Activated CD4-positive, alpha-beta T cell treated with anti-CD3 and anti-CD28 coated beads for 1 hour (primary cell): ENCODE results near the gene ZNF541.
"Not testable (repeated sequence)": the region's sequence is repeated elsewhere in the genome, so short reads cannot be mapped to it uniquely, and the experiment has no call there.

Experiments
- DNase-seq: peaks from one replicate; pipeline ENCODE4 v3.0.0-alpha.2; 2020

The ZNF541 gene

DNA sequence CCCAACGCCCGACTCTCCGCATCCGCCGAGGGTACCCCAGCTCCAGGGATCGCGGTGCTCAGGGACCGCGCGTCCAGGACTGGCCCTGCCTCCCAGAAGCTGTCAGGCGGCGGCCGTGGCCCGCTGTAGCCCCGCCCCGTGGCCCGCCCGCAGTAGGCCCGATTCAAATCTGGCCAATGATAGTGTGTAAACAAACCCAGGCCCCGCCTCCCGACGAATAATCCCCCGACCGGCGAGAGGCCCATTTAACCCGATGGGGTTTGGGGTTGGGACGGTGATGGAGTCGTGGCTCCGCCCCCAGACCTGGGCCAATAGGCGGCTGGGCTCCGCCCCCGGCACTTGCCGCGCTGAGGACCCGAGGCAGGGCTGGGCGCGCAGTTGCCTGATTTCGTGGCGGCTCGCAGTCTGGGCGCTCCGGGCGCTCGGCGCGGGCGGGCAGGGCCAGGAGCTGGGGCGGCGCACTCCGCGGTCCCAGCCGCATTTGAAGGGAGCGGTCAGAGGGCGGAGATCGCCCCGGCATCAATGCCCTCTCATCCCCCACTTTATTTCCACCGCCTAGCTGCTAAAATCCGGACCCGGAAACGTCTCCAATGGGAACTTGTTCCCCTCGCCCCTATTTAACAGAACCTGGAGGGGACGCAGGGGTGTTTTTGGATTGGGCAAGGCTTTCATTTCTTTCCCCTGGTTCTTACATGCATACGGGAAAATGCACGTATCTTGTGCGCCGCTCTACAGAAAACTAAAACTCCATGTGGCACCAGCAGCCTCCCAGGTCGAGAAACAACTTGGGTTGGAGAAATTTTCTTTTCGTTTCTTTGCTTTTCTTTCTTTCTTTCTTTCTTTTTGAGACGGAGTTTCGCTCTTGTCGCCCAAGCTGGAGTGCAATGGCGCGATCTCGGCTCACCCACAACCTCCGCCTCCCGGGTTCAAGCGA lies 27.6 kb upstream of the ZNF541 start:
- peak; percentile 99 for DNase-seq

DNA sequence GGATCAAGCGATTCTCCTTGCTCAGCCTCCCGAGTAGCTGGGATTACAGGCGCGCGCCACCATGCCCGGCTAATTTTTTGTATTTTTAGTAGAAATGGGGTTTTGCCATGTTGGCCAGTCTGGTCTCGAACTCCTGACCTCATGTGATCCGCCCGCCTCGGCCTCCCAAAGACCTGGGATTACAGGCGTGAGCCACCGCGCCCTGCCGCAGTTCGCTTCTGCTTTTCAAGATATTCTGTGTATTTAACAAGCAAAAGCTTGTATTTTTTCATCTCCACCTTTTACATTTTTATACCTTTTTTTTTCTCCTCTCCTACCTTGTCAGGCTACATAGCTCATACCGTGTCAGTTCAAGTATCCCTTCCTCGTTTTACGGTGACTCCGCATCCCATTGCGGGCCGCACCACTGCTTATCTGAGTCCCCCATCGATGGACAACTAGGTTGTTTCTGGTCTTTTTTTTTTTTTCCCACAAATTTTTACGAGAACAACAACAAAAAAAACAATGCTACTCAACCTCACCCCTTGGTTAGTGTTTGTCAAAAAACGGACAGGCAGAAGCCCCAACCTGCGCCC lies 26.8 kb upstream of the ZNF541 start:
- not testable (repeated sequence) for DNase-seq

- no peak for DNase-seq
Observed at GRCh38 chr19:47598407-47599349, 25.7 kb upstream of the ZNF541 start.

- DNase-seq = no peak
Observed at GRCh38 chr19:47595944-47596343, 23.0 kb upstream of the ZNF541 start.

DNA sequence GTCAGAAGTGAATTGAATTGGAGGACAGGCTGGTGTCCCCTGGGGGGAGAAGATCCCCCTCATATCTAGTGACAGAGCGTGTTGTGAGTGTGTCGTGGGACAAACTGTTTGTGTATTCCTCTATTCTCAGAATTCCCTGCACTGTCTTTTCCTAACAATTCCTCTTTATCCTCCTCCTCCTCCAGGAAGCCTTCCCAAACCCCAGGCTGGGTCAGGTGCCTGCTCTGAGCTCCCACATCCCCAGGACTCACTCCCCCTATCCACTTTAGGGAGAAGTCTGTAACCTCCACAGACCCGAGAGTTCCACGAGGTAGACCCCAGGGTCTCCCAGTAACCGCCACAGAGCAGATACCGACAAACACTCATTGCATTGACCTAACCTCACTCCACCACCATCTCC lies 20.9 kb upstream of the ZNF541 start:
- DNase-seq = no peak

- DNase-seq = no peak
Observed at GRCh38 chr19:47589824-47590223, 16.9 kb upstream of the ZNF541 start.

DNA sequence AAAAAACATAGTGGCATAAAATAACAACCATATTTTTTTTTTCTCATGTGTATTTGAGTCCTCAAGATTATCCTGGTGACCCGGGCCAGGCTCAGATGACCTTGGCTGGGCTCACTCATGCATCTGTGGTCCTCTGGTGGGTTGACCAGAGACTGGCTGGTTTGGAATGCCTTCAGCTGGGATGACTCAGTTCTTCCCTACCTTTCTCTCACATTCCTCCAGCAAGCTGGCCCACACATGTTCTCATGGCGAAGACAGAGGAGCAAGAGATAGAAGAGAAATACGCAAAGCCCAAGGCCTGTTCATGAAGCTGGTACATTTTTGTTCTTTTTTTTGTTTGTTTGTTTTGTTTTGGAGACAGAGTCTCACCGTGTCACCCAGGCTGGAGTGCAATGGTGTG lies 14.3 kb upstream of the ZNF541 start:
- DNase-seq = no peak

DNA sequence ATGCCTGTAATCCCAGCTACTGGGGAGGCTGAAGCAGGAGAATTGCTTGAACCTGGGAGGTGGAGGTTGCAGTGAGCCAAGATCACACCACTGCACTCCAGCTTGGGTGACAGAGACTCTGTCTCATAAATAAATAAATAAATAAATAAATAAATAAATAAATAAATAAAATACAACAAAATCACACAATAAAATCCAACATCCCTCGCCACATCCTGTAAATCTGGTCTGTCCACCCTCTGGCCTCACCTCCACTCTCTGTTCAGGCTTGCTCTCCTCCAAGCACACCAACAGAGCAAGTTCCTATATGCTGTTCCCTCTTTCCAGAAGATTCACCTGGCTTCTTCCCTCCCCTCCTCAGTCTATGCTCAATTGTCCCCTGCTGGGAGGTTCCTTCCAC lies 10.2 kb upstream of the ZNF541 start:
- not testable (repeated sequence) for DNase-seq

DNA sequence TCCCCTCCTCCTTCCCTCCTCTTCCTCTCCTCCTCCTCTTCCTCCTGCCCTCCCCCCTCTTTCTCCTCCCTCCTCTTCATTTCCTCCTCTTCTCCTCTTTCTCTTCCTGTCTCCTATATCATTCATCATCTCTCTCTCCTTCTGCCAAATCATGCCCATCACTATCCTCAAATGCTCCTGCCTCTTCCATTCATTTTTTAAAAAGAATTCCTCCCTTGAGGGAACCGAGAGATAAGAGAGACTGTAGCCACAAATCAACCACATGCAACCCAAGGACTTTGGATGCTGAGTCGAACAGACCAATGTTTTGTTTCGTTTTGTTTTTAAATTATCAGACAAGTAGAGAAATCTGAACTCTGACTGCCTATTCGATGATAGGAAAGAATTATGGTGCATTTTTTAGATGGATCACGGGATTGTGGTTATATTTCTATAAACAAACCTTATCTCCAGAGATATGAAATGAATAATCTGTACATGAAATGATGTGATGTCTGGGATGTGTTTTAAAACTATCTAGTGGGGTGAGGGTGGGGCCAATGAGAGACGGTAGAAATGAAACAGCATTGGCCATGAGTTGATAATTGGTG lies 9.5 kb upstream of the ZNF541 start:
- DNase-seq = no peak

- DNase-seq = no peak
Observed at GRCh38 chr19:47581605-47582319, 8.8 kb upstream of the ZNF541 start.

- DNase-seq = no peak
Observed at GRCh38 chr19:47580397-47580796, 7.4 kb upstream of the ZNF541 start.

- no peak for DNase-seq
Observed at GRCh38 chr19:47572635-47573034, 313 bp downstream of the ZNF541 start.

DNA sequence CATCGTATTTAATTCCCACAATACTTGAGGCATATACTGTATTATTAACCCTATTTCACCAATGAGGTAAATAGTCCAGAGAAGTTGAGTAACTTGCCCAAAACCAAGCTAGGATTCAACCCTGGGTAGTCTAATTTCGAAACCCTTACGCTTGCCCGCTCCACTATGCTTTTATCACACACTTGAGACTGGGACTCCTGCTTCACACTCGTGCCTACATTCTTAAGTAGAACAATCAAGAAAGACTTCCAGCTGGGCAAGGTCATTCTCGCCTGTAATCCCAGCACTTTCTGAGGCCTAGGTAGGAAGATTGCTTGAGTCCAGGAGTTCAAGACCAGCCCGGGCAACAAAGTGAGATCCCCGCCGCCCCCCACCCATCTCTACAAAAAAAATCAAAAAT lies 3.6 kb downstream of the ZNF541 start:
- no peak for DNase-seq

- DNase-seq = no peak
Observed at GRCh38 chr19:47564081-47564480, 8.9 kb downstream of the ZNF541 start.

GRCh38 chr19:47561440-47562057 lies 11.4 kb downstream of the ZNF541 start:
- DNase-seq = no peak

GRCh38 chr19:47560999-47561398 lies 11.9 kb downstream of the ZNF541 start:
- no peak for DNase-seq

DNA sequence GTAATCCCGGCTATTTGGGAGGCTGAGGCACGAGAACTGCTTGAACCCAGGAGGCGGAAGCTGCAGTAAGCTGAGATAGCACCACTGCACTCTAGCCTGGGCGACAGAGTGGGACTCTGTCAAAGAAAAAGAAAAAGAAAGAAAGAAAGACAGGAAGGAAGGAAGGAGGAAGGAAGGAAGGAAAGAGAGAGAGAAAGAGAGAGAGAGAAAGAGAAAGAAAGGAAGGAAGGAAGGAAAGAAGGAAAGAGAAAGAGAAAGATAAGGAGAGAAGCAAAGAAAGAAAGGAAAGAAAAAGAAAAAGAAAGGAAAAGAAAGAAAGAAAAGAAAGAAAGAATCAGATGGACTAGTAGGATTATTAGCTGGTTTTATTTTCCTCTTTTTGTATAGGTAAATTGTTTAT lies 22.8 kb downstream of the ZNF541 start:
- no peak for DNase-seq

GRCh38 chr19:47549261-47549862 lies 23.6 kb downstream of the ZNF541 start:
- DNase-seq = no peak

DNA sequence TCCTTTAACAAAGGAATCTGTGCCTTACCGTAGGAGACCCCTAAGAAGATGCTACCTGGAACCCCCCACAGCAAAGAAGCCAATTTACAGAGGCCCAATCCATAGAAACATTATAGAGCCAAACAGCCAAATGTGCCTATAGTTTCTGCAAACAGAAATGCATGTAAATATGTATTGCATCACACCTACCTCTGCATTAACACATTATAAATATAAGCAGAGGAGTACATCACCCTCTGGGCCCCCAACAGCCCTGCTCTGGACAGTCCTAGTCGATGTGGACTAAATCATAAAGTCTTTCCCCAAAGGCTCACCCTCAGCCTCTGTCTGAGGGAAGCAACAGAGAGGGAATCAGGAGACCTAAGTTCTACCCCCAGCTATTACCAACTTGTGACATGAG lies 25.7 kb downstream of the ZNF541 start:
- no peak for DNase-seq

- no peak for DNase-seq
Observed at GRCh38 chr19:47545061-47545948, 27.6 kb downstream of the ZNF541 start.
